Endothelial cell of umbilical vein (primary cell): ENCODE results near the gene DSCAML1. TPM values are rescaled to one million over a fixed set of nuclear protein-coding genes. Genes with fewer than 3 reads are reported as not detected.

Experiments
- BruUV-seq: library from RNA; stranded (reverse); fragments of 400-500 nt; replicated peaks from 2 replicates; lab custom pipeline; 2021; lab: Mats Ljungman, UMichigan
- CTCF ChIA-PET: fragments of 300-600, 350-600 bp; sonication (Branson Sonifier 250); formaldehyde crosslinking; loops from one replicate; lab custom pipeline; 2021; ENCODE audit warnings: antibody characterized with exemption, inconsistent platforms; lab: Charles Lee
- POLR2A ChIA-PET: fragments of 300-600, 350-600 bp; sonication (Branson Sonifier 250); formaldehyde crosslinking; loops from one replicate; lab custom pipeline; 2021; ENCODE audit warnings: antibody characterized with exemption, inconsistent platforms; lab: Charles Lee
- DNase-seq: peaks from one replicate; pipeline ENCODE4 v3.0.0-alpha.2; 2011; ENCODE audit warnings: low read depth, low spot score
- FAIRE-seq: peaks from 2 replicates; lab custom pipeline; 2011; peaks lifted over from hg19 to GRCh38; lab: Jason Lieb, UNC
- H2AFZ ChIP-seq: 2 replicates; pipeline ENCODE4 v1.6.0; 2012; ENCODE audit warnings: low read depth, low read length, control low read depth, inconsistent platforms
- H3K27ac ChIP-seq: 2 replicates; pipeline ENCODE4 v1.5.1; 2011; ENCODE audit warnings: low read depth, mild to moderate bottlenecking, control low read depth, low read length, moderate library complexity; ENCODE audit not compliant: insufficient read depth
- H3K27me3 ChIP-seq, 2 experiments: 2 replicates each; pipeline versions ENCODE4 v1.6.0 to v1.6.1; 2011; ENCODE audit warnings: low read length in 2 of 2, mixed read lengths in 1 of 2; ENCODE audit not compliant: control insufficient read depth in 2 of 2, insufficient read depth in 2 of 2
- H3K36me3 ChIP-seq, 2 experiments: 2 replicates in 1 of 2; 3 replicates in 1 of 2; pipeline ENCODE4 v1.5.1; 2011; ENCODE audit warnings: low read length in 2 of 2, mild to moderate bottlenecking in 1 of 2, moderate library complexity in 1 of 2; ENCODE audit not compliant: control insufficient read depth in 2 of 2, insufficient read depth in 2 of 2; ENCODE audit errors: extremely low read depth in 1 of 2
- H3K4me1 ChIP-seq: 3 replicates; pipeline ENCODE4 v1.5.1; 2011; ENCODE audit warnings: mild to moderate bottlenecking, low read length; ENCODE audit not compliant: control insufficient read depth, insufficient read depth; ENCODE audit errors: extremely low read depth
- H3K4me2 ChIP-seq: 2 replicates; pipeline ENCODE4 v1.6.1; 2011; ENCODE audit warnings: low read length, control low read depth, mixed read lengths; ENCODE audit not compliant: insufficient read depth
- H3K4me3 ChIP-seq, 3 experiments: fragments of 200-600 bp in 1 of 3; sonication (generic), shearing (Covaris generic) in 1 of 3; replicated peaks in 1 of 3; 2 replicates each; pipeline ENCODE4 v1.5.1; 2011 to 2016; ENCODE audit warnings: control low read depth in 3 of 3, low read length in 3 of 3, mild to moderate bottlenecking in 2 of 3, inconsistent platforms in 1 of 3, low read depth in 1 of 3, moderate library complexity in 1 of 3; ENCODE audit not compliant: insufficient read depth in 1 of 3
- H3K79me2 ChIP-seq: 2 replicates; pipeline ENCODE4 v1.6.0; 2012; ENCODE audit warnings: low read length, inconsistent platforms; ENCODE audit not compliant: control insufficient read depth, insufficient read depth
- H3K9ac ChIP-seq: replicated peaks from 2 replicates; pipeline ENCODE3; 2011; ENCODE audit warnings: low read length, control low read depth; ENCODE audit not compliant: insufficient read depth; ENCODE audit errors: extremely low read depth
- H3K9me1 ChIP-seq: replicated peaks from 3 replicates; pipeline ENCODE4 v1.6.0; 2011; ENCODE audit warnings: mild to moderate bottlenecking, low read length; ENCODE audit not compliant: control insufficient read depth, insufficient read depth; ENCODE audit errors: extremely low read depth
- H3K9me3 ChIP-seq: replicated peaks from 2 replicates; pipeline ENCODE4 v1.5.1; 2012; ENCODE audit warnings: low read length, inconsistent platforms; ENCODE audit not compliant: control insufficient read depth, insufficient read depth
- H4K20me1 ChIP-seq: replicated peaks from 2 replicates; pipeline ENCODE3; 2011; ENCODE audit warnings: mild to moderate bottlenecking, low read length; ENCODE audit not compliant: control insufficient read depth, insufficient read depth; ENCODE audit errors: extremely low read depth
- CTCF ChIP-seq, 2 donors: IDR thresholded peaks; 1 replicate in 1 of 2; 2 replicates in 1 of 2; pipeline ENCODE4 v1.5.1; 2011; ENCODE audit warnings: low read length in 2 of 2, mild to moderate bottlenecking in 2 of 2, moderate library complexity in 2 of 2, control low read depth in 1 of 2, inconsistent platforms in 1 of 2, low read depth in 1 of 2; ENCODE audit not compliant: insufficient read depth in 1 of 2; ENCODE audit errors: extremely low read depth in 1 of 2
- EZH2 ChIP-seq: IDR thresholded peaks from 2 replicates; pipeline ENCODE4 v1.6.1; 2012; ENCODE audit warnings: borderline replicate concordance, low read depth, mild to moderate bottlenecking, moderate library complexity, low read length, inconsistent platforms; ENCODE audit not compliant: severe bottlenecking
- FOS ChIP-seq: IDR thresholded peaks from 2 replicates; pipeline ENCODE4 v1.6.1; 2011; ENCODE audit warnings: mild to moderate bottlenecking, low read length, moderate library complexity, borderline replicate concordance; ENCODE audit not compliant: insufficient read depth
- GATA2 ChIP-seq: IDR thresholded peaks from 2 replicates; pipeline ENCODE4 v1.7.0; 2011; ENCODE audit warnings: low read depth, mild to moderate bottlenecking, moderate library complexity, mixed read lengths, low read length; ENCODE audit not compliant: insufficient read length, insufficient read depth
- JUN ChIP-seq: IDR thresholded peaks from 2 replicates; pipeline ENCODE4 v1.6.1; 2011; ENCODE audit warnings: borderline replicate concordance, low read depth; ENCODE audit not compliant: insufficient read length, insufficient read depth
- MYC ChIP-seq: IDR thresholded peaks from one replicate; pipeline ENCODE4 v1.6.1; 2011; ENCODE audit warnings: mild to moderate bottlenecking, low read depth, low read length
- POLR2A ChIP-seq: IDR thresholded peaks from 2 replicates; pipeline ENCODE4 v1.6.1; 2012; ENCODE audit warnings: low read depth, mild to moderate bottlenecking, control low read depth, low read length
- POLR2AphosphoS5 ChIP-seq: IDR thresholded peaks from 2 replicates; pipeline ENCODE4 v1.6.1; 2012; ENCODE audit warnings: low read depth, mild to moderate bottlenecking, control low read depth, low read length, moderate library complexity; ENCODE audit not compliant: insufficient read depth
- dilution Hi-C: fragments of 300-500 bp; cut with MboI; formaldehyde crosslinking; loops from one replicate; pipeline ENCODE4 v1.15.0; 2019; ENCODE audit warnings: low sequenced_read_pairs; ENCODE audit not compliant: extremely low pct_ligation_motif_present
- intact Hi-C: fragments of 100-400 bp; cut with micrococcal nuclease; formaldehyde crosslinking; loops from one replicate; pipeline ENCODE4 v1.10.0; 2022
- polyA plus RNA-seq, 4 experiments: library from polyadenylated mRNA; depleted of rRNA in 3 of 4; stranded (reverse) in 3 of 4; unstranded in 1 of 4; fragments of >200 nt; gene quantifications; 2 replicates each; pipeline versions ENCODE4 v1.2.1 to v1.2.3, GENCODE V29; 2011 to 2012; ENCODE audit warnings: missing spikeins in 1 of 4
- total RNA-seq: library from RNA; stranded (reverse); gene quantifications from 2 replicates; pipeline ENCODE4 v1.2.3, GENCODE V29; 2021
- TF ChIP-seq, protein P1 (sequence below): IDR thresholded peaks from 2 replicates; pipeline ENCODE4 v1.6.1; 2011; ENCODE audit not compliant: insufficient read depth, insufficient read length

The DSCAML1 gene
- total and polyA plus RNA-seq, 2 donors (not counting 3 experiments of a cell fraction or from before 2014, with no cell fraction given) = not detected

GRCh38 chr11:117701781-117702180 is 95.2 kb downstream of the DSCAML1 start:
- Histone ChIP-seq H3K9me1 (no peaks in the 10 kb centered on the region), H2AFZ (no peak overlapping the region), H3K9me3 (no peaks in the 10 kb centered on the region), H3K79me2 (no peaks in the 10 kb centered on the region), H3K4me3 (no peak overlapping the region), H3K27me3 (no peaks in the 10 kb centered on the region), H4K20me1 (no peaks in the 10 kb centered on the region), H3K27ac (no peak overlapping the region), H3K4me1 (no peaks in the 10 kb centered on the region), H3K4me2 (no peak overlapping the region), H3K36me3 (no peaks in the 10 kb centered on the region), H3K9ac (no peak overlapping the region)
- TF ChIP-seq JUN = no peak
- no peak for TF ChIP-seq POLR2AphosphoS5
- TF ChIP-seq, protein P1, sequence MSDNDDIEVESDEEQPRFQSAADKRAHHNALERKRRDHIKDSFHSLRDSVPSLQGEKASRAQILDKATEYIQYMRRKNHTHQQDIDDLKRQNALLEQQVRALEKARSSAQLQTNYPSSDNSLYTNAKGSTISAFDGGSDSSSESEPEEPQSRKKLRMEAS = no peak
- TF ChIP-seq MYC = no peak
- no peak for TF ChIP-seq CTCF (IDR thresholded peaks at IDR 0.05; ENCODE audit: extremely low read depth in 1 of 2, insufficient read depth in 1 of 2, low read depth in 1 of 2, low read length in 2 of 2)
- intact Hi-C loops = no loop called here
- CTCF ChIA-PET = no interaction called here
- dilution Hi-C loops = no loop called here
- FAIRE-seq = no peak
- no TSS peak for BruUV-seq
- DNase-seq = no peak
- POLR2A ChIA-PET = no interaction called here

DNA sequence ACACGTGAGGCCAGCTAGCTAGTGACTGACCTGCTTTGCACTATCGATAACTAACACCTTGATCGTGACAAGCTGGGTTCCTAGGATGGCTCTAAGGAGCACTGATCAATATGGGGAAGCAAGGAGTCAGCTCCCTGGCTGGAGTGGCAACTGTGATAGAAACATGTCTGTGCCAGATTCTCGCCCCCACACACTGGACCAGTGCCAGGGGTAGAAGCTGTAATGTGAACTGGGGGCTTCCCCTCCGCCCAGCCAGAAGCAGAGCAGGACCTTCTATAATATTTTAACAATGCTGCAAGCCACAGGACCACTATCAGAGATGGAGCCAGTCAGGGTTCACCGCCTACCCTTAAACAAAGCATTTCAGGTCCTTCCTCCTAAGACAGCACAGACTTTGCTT is 96.5 kb downstream of the DSCAML1 start:
- H3K27ac ChIP-seq = no peak overlapping the region
- H3K36me3 ChIP-seq = no peaks in the 10 kb centered on the region
- H3K4me3 ChIP-seq = no peak overlapping the region
- ChIA-PET CTCF (no interaction called here), POLR2A (no interaction called here)
- dilution Hi-C loops = no loop called here
- TF ChIP-seq POLR2AphosphoS5 = no peak
- no peak for TF ChIP-seq FOS
- TF ChIP-seq EZH2 = no peak
- no peak for TF ChIP-seq POLR2A
- TF ChIP-seq CTCF (IDR thresholded peaks at IDR 0.05; ENCODE audit: extremely low read depth in 1 of 2, insufficient read depth in 1 of 2, low read depth in 1 of 2, low read length in 2 of 2) = no peak
- TF ChIP-seq MYC = no peak
- no peak for TF ChIP-seq JUN
- no peak for TF ChIP-seq GATA2
- TF ChIP-seq, protein P1 = no peak
- no TSS peak for BruUV-seq
- no peaks in the 10 kb centered on the region for H3K4me1 ChIP-seq
- H3K27me3 ChIP-seq = no peaks in the 10 kb centered on the region
- no peak overlapping the region for H3K9ac ChIP-seq
- H2AFZ ChIP-seq = no peak overlapping the region
- no peaks in the 10 kb centered on the region for H3K9me1 ChIP-seq
- no peak for DNase-seq
- H3K4me2 ChIP-seq = no peak overlapping the region
- intact Hi-C loops = no loop called here
- FAIRE-seq = no peak
- no peaks in the 10 kb centered on the region for H3K79me2 ChIP-seq
- H4K20me1 ChIP-seq = no peaks in the 10 kb centered on the region
- no peaks in the 10 kb centered on the region for H3K9me3 ChIP-seq
